ENCODE results near the gene QSOX2. TPM values are rescaled to one million over a fixed set of nuclear protein-coding genes. Genes with fewer than 3 reads are reported as not detected.

QSOX2 gene
- total and polyA plus RNA-seq, 4 donors, result 0.79 to 12.7 (median 4.3) TPM

GRCh38 chr9:136230365-136230764 is 15.2 kb downstream of the QSOX2 start:
- H3K9me3 ChIP-seq (ENCODE audit: control insufficient read depth in 4 of 4, low read length in 3 of 4), result no peaks in the 10 kb centered on the region
- H3K4me3 ChIP-seq (ENCODE audit: low read depth in 1 of 3, low read length in 3 of 3), result no peak overlapping the region
- DNase-seq (ENCODE audit: low spot score), result peak; percentile 69
- TF ChIP-seq EGR1 (IDR thresholded peaks at IDR 0.05; ENCODE audit: low read depth in 2 of 2) (no peak), GABPA (IDR thresholded peaks at IDR 0.05 in 1 of 2, conservative IDR thresholded peaks at IDR 0.05 in 1 of 2) (no peak), RXRA (IDR thresholded peaks at IDR 0.05) (no peak), ATF3 (IDR thresholded peaks at IDR 0.05) (no peak), REST (IDR thresholded peaks at IDR 0.05) (no peak), CTCF (IDR thresholded peaks at IDR 0.05; ENCODE audit: low read depth, low read length, missing input control) (no peak), FOXA1 (IDR thresholded peaks at IDR 0.05) (no peak), JUND (IDR thresholded peaks at IDR 0.05) (no peak), HNF4A (conservative IDR thresholded peaks at IDR 0.05) (no peak), YY1 (IDR thresholded peaks at IDR 0.05) (no peak), FOXA2 (IDR thresholded peaks at IDR 0.05) (no peak), NR2F2 (IDR thresholded peaks at IDR 0.05) (no peak), SP1 (IDR thresholded peaks at IDR 0.05) (no peak), RAD21 (IDR thresholded peaks at IDR 0.05) (no peak), MAX (IDR thresholded peaks at IDR 0.05) (no peak)
- H3K4me1 ChIP-seq (ENCODE audit: control insufficient read depth in 4 of 4, insufficient read depth in 4 of 4, low read length in 3 of 4), result peaks cover 8 to 20% (median 11%) of the 10 kb centered on the region in 4 donors
- peak overlapping the region in 1 of 2 donors; percentile 0 for H3K9ac ChIP-seq (ENCODE audit: low read depth in 1 of 2, low read length in 2 of 2)
- H3K36me3 ChIP-seq (ENCODE audit: control insufficient read depth in 4 of 4, insufficient read depth in 3 of 4, low read depth in 1 of 4, low read length in 3 of 4), result peaks cover 0 to 4% (median 0%) of the 10 kb centered on the region in 4 donors
- H3K27ac ChIP-seq (ENCODE audit: low read depth in 1 of 2, low read length in 2 of 2), result peak overlapping the region; percentile 71 to 77
- H3K27me3 ChIP-seq (ENCODE audit: control insufficient read depth in 4 of 4, insufficient read depth in 4 of 4, low read length in 3 of 4), result no peaks in the 10 kb centered on the region
- WGBS, result 84% methylated on average over 10 of the region's 10 CpGs

GRCh38 chr9:136229096-136230065 is 16.2 kb downstream of the QSOX2 start:
- no peaks in the 10 kb centered on the region for H3K9me3 ChIP-seq (ENCODE audit: control insufficient read depth in 4 of 4, low read length in 3 of 4)
- no peaks in the 10 kb centered on the region for H3K27me3 ChIP-seq (ENCODE audit: control insufficient read depth in 4 of 4, insufficient read depth in 4 of 4, low read length in 3 of 4)
- no peak for TF ChIP-seq REST (IDR thresholded peaks at IDR 0.05)
- TF ChIP-seq SP1 (IDR thresholded peaks at IDR 0.05), result no peak
- no peak for TF ChIP-seq FOXA2 (IDR thresholded peaks at IDR 0.05)
- TF ChIP-seq MAX (IDR thresholded peaks at IDR 0.05), result no peak
- TF ChIP-seq RXRA (IDR thresholded peaks at IDR 0.05), result no peak
- TF ChIP-seq TAF1 (conservative IDR thresholded peaks at IDR 0.05), result no peak
- no peak for TF ChIP-seq EGR1 (IDR thresholded peaks at IDR 0.05; ENCODE audit: low read depth in 2 of 2)
- no peak for TF ChIP-seq CTCF (IDR thresholded peaks at IDR 0.05; ENCODE audit: low read depth, low read length, missing input control)
- WGBS, result 88% methylated on average over 33 of the region's 33 CpGs
- peaks cover 8 to 20% (median 11%) of the 10 kb centered on the region in 4 donors for H3K4me1 ChIP-seq (ENCODE audit: control insufficient read depth in 4 of 4, insufficient read depth in 4 of 4, low read length in 3 of 4)
- no peak overlapping the region for H3K4me3 ChIP-seq (ENCODE audit: low read depth in 1 of 3, low read length in 3 of 3)
- DNase-seq (ENCODE audit: low spot score), result no peak
- no peak overlapping the region for H3K27ac ChIP-seq (ENCODE audit: low read depth in 1 of 2, low read length in 2 of 2)
- no peak overlapping the region for H3K9ac ChIP-seq (ENCODE audit: low read depth in 1 of 2, low read length in 2 of 2)
- peaks cover 0 to 4% (median 0%) of the 10 kb centered on the region in 4 donors for H3K36me3 ChIP-seq (ENCODE audit: control insufficient read depth in 4 of 4, insufficient read depth in 3 of 4, low read depth in 1 of 4, low read length in 3 of 4)

Data from liver (tissue), 9 donors.